Skeletal muscle tissue (tissue), 4 donors: ENCODE data around the gene MARCHF7. TPM values are rescaled to one million over a fixed set of nuclear protein-coding genes. Genes with fewer than 3 reads are reported as not detected.

Experiments
- H3K27ac ChIP-seq: one replicate; pipeline ENCODE4 v1.7.0; 2013; ENCODE audit warnings: mild to moderate bottlenecking, low read depth, low read length, inconsistent platforms
- H3K27me3 ChIP-seq, 3 donors: one replicate each; pipeline ENCODE4 v1.7.0; 2013; ENCODE audit warnings: low read length in 3 of 3; ENCODE audit not compliant: control insufficient read depth in 3 of 3, insufficient read depth in 3 of 3
- H3K36me3 ChIP-seq, 3 donors: one replicate each; pipeline ENCODE4 v1.7.0; 2013; ENCODE audit warnings: low read length in 3 of 3; ENCODE audit not compliant: control insufficient read depth in 3 of 3, insufficient read depth in 3 of 3
- H3K4me1 ChIP-seq, 3 donors: one replicate each; pipeline ENCODE4 v1.7.0; 2013; ENCODE audit warnings: low read length in 3 of 3, mild to moderate bottlenecking in 3 of 3; ENCODE audit not compliant: control insufficient read depth in 3 of 3, insufficient read depth in 3 of 3
- H3K4me3 ChIP-seq, 3 donors: one replicate each; pipeline ENCODE4 v1.7.0; 2013; ENCODE audit warnings: low read length in 3 of 3
- H3K9ac ChIP-seq, 3 donors: one replicate each; pipeline ENCODE4 v1.7.0; 2013; ENCODE audit warnings: low read length in 3 of 3, mild to moderate bottlenecking in 3 of 3, moderate library complexity in 2 of 3, low read depth in 1 of 3
- H3K9me3 ChIP-seq, 3 donors: one replicate each; pipeline ENCODE4 v1.7.0; 2013; ENCODE audit warnings: low read length in 3 of 3; ENCODE audit not compliant: control insufficient read depth in 3 of 3
- total RNA-seq: library from RNA; depleted of rRNA; stranded (reverse); fragments of >200 nt; gene quantifications from one replicate; pipeline ENCODE4 v1.2.3, GENCODE V29; 2014
- donor health status: Osteomylitis.

The MARCHF7 gene
- total RNA-seq, 1 donor from 2014 or later = 77.2 TPM

- no peak overlapping the region for H3K27ac ChIP-seq
- H3K9ac ChIP-seq = no peak overlapping the region
- no peak overlapping the region for H3K4me3 ChIP-seq
Observed at GRCh38 chr2:159703491-159703890, 8.8 kb upstream of the MARCHF7 start.

GRCh38 chr2:159706385-159706980 lies 5.8 kb upstream of the MARCHF7 start:
- Histone ChIP-seq H3K27me3 (no peaks in the 10 kb centered on the region), H3K36me3 (no peaks in the 10 kb centered on the region), H3K9ac (no peak overlapping the region), H3K4me1 (peaks cover 0 to 1% (median 0%) of the 10 kb centered on the region in 3 donors), H3K27ac (no peak overlapping the region), H3K9me3 (no peaks in the 10 kb centered on the region), H3K4me3 (no peak overlapping the region)

More at GRCh38 chr2:159703491-159703890, 8.8 kb upstream of the MARCHF7 start:
- Histone ChIP-seq H3K27me3 (no peaks in the 10 kb centered on the region), H3K9me3 (no peaks in the 10 kb centered on the region), H3K36me3 (no peaks in the 10 kb centered on the region), H3K4me1 (no peaks in the 10 kb centered on the region)

- peaks cover 0 to 2% (median 0%) of the 10 kb centered on the region in 3 donors for H3K36me3 ChIP-seq
- no peaks in the 10 kb centered on the region for H3K9me3 ChIP-seq
- H3K4me3 ChIP-seq = no peak overlapping the region
- no peak overlapping the region for H3K9ac ChIP-seq
- H3K27me3 ChIP-seq = no peaks in the 10 kb centered on the region
- peaks cover 0 to 4% (median 0%) of the 10 kb centered on the region in 3 donors for H3K4me1 ChIP-seq
- no peak overlapping the region for H3K27ac ChIP-seq
Observed at GRCh38 chr2:159708066-159708760, 4.1 kb upstream of the MARCHF7 start.

- peaks cover 9 to 14% (median 11%) of the 10 kb centered on the region in 3 donors for H3K4me1 ChIP-seq
- H3K36me3 ChIP-seq = peaks cover 0 to 2% (median 1%) of the 10 kb centered on the region in 3 donors
- H3K9ac ChIP-seq = no peak overlapping the region
- no peaks in the 10 kb centered on the region for H3K27me3 ChIP-seq
- no peak overlapping the region for H3K4me3 ChIP-seq
- no peaks in the 10 kb centered on the region for H3K9me3 ChIP-seq
- peak overlapping the region; percentile 100 for H3K27ac ChIP-seq
Observed at GRCh38 chr2:159710601-159711180, 1.6 kb upstream of the MARCHF7 start.

- Histone ChIP-seq H3K9me3 (no peaks in the 10 kb centered on the region), H3K4me1 (peaks cover 12 to 18% (median 12%) of the 10 kb centered on the region in 3 donors), H3K36me3 (peaks cover under 1 to 8% (median 2%) of the 10 kb centered on the region in 3 donors), H3K27me3 (no peaks in the 10 kb centered on the region), H3K9ac (peak overlapping the region; percentile 87 to 100 (median 100)), H3K27ac (peak overlapping the region; percentile 100), H3K4me3 (peak overlapping the region; percentile 88 to 99 (median 98))
Observed at GRCh38 chr2:159711562-159712142, 654 bp upstream of the MARCHF7 start.

- peak overlapping the region; percentile 90 to 99 (median 98) for H3K4me3 ChIP-seq
- H3K27ac ChIP-seq = peak overlapping the region; percentile 100
- peaks cover 4 to 8% (median 5%) of the 10 kb centered on the region in 3 donors for H3K36me3 ChIP-seq
- no peaks in the 10 kb centered on the region for H3K27me3 ChIP-seq
- H3K9me3 ChIP-seq = no peaks in the 10 kb centered on the region
- peak overlapping the region; percentile 100 for H3K9ac ChIP-seq
- peaks cover 18 to 29% (median 18%) of the 10 kb centered on the region in 3 donors for H3K4me1 ChIP-seq
Observed at GRCh38 chr2:159712929-159713420, 669 bp downstream of the MARCHF7 start.

GRCh38 chr2:159713631-159714246 lies 1.4 kb downstream of the MARCHF7 start:
- peaks cover 4 to 9% (median 5%) of the 10 kb centered on the region in 3 donors for H3K36me3 ChIP-seq
- peak overlapping the region; percentile 100 for H3K27ac ChIP-seq
- H3K4me1 ChIP-seq = peaks cover 18 to 29% (median 19%) of the 10 kb centered on the region in 3 donors
- peak overlapping the region; percentile 100 for H3K9ac ChIP-seq
- no peaks in the 10 kb centered on the region for H3K27me3 ChIP-seq
- peak overlapping the region; percentile 90 to 99 (median 98) for H3K4me3 ChIP-seq
- no peaks in the 10 kb centered on the region for H3K9me3 ChIP-seq

GRCh38 chr2:159714247-159714930 lies 2.1 kb downstream of the MARCHF7 start:
- Histone ChIP-seq H3K4me3 (peak overlapping the region in 2 of 3 donors; percentile 90 to 99), H3K4me1 (peaks cover 18 to 29% (median 19%) of the 10 kb centered on the region in 3 donors), H3K36me3 (peaks cover 4 to 10% (median 5%) of the 10 kb centered on the region in 3 donors), H3K27ac (peak overlapping the region; percentile 100), H3K9me3 (no peaks in the 10 kb centered on the region), H3K27me3 (no peaks in the 10 kb centered on the region), H3K9ac (peak overlapping the region in 1 of 3 donors; percentile 25)

GRCh38 chr2:159715451-159715850 lies 3.1 kb downstream of the MARCHF7 start:
- Histone ChIP-seq H3K36me3 (peaks cover 4 to 15% (median 5%) of the 10 kb centered on the region in 3 donors), H3K27me3 (no peaks in the 10 kb centered on the region), H3K27ac (no peak overlapping the region), H3K4me3 (no peak overlapping the region), H3K4me1 (peaks cover 19 to 29% (median 19%) of the 10 kb centered on the region in 3 donors), H3K9ac (no peak overlapping the region), H3K9me3 (no peaks in the 10 kb centered on the region)
